GM20431 (cell line): ENCODE results near the gene HID1.
"Not testable (repeated sequence)": the region's sequence is repeated elsewhere in the genome, so short reads cannot be mapped to it uniquely, and the experiment has no call there.

Experiments used
- in situ Hi-C: fragments of 300-500 bp; cut with MseI, MboI; formaldehyde crosslinking; loops from one replicate; pipeline ENCODE4 v1.15.0; 2020; ENCODE audit warnings: low sequenced_read_pairs; ENCODE audit not compliant: unreplicated experiment

HID1 gene, protein sequence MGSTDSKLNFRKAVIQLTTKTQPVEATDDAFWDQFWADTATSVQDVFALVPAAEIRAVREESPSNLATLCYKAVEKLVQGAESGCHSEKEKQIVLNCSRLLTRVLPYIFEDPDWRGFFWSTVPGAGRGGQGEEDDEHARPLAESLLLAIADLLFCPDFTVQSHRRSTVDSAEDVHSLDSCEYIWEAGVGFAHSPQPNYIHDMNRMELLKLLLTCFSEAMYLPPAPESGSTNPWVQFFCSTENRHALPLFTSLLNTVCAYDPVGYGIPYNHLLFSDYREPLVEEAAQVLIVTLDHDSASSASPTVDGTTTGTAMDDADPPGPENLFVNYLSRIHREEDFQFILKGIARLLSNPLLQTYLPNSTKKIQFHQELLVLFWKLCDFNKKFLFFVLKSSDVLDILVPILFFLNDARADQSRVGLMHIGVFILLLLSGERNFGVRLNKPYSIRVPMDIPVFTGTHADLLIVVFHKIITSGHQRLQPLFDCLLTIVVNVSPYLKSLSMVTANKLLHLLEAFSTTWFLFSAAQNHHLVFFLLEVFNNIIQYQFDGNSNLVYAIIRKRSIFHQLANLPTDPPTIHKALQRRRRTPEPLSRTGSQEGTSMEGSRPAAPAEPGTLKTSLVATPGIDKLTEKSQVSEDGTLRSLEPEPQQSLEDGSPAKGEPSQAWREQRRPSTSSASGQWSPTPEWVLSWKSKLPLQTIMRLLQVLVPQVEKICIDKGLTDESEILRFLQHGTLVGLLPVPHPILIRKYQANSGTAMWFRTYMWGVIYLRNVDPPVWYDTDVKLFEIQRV

GRCh38 chr17:74972107-74972972 lies at the start of gene HID1:
Gene HID1 (minus strand): TSS chr17:74972759. CDS start chr17:74972656, 103 bp downstream.
- in situ Hi-C loops = no loop called here

DNA sequence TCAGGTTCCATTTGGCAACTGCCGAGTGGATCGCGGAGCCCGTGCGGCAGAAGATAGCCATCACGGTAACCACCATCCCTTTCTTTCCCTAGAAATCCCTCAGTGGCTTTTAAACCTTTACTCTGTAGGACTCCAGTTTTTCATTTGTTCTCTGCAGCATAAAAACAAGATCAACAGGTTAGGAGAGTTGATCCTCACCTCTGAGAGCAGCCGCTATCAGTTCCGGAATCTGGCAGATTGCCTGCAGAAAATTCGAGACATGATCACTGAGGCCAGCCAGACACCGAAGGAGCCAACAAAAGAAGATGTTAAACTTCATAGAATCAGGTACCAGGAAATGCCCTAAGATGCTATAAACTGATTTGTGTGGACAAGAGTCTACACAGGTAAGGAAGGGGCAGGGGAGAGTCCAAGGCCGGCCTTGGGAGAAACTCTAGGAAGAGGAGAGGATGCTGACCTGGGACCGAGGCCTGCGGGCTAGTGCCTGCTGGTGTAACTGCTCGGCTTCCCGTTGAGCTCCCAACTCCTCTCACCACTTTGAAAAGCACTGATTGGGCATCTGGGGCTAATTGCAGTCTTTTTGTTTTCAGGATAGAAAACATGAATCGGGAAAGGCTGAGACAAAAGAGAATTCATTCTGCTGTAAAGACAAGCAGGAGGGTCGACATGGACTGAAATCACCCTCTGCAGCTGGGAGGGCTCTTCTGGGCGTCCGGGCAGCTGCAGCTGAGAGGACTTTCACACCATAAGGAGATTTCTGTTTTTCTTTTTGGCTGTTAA lies 48.0 kb upstream of the HID1 start:
- in situ Hi-C loops = no loop called here

GRCh38 chr17:75019710-75020109 lies 47.2 kb upstream of the HID1 start:
- in situ Hi-C loops = no loop called here

DNA sequence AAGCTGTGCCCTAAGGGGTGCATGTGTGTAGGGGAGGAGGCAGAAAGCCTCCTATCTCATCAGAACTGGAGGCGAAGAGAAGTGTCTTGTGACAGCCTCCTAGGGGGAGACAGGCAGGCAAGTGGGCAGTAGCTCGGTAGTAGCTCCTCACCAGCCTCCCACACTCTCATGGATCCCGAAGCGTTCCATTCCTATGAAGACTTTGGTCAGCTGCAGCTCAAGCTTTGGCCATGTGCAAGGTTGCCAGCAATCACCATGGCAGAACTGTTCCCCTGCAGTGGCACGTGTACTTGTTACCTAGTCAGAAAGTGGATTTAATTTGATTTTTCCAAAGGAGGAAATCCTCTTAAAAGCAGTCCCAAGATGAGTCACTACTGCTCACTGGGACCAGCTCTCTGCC lies 46.6 kb upstream of the HID1 start:
- in situ Hi-C loops = no loop called here

GRCh38 chr17:75013092-75013559 lies 40.6 kb upstream of the HID1 start:
- in situ Hi-C loops = no loop called here

DNA sequence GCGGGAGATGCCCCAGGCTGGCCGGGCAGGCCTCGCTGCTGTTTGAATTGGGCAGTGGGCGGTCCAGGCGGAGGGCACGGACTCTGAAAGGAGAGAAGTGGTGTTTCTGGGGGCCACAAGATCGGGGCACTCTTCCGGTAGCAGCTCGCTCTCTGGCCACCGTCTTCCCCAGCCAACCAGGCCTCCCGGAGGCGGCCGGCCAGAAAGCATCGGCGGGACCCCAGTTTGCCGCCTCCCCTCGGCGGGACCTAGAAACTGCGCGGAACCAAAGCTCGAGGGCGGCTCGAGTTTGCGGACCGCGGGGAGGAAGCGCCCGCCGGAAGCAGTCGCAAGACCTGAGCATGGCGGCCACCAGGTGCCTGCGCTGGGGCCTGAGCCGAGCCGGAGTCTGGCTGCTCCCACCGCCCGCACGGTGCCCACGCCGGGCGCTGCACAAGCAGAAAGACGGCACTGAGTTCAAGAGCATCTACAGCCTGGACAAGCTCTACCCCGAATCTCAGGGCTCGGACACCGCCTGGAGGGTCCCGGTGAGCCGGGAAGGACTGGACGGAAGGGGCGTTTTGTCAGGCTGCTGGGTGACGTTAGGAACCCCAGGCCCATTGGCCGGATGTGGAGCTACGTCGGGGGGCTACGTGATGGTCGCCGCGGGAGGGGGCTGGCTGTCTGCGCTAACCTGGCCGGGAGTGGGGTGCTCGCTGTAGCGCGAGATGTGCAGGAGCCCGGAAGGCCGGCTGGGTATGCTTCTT lies 40.0 kb upstream of the HID1 start, which contains the start of gene MRPL58:
TSS of gene MRPL58 (plus strand) at position 325 of the 746 bp plus-strand sequence. CDS start at position 342, 17 bp downstream.
- in situ Hi-C loops = no loop called here

DNA sequence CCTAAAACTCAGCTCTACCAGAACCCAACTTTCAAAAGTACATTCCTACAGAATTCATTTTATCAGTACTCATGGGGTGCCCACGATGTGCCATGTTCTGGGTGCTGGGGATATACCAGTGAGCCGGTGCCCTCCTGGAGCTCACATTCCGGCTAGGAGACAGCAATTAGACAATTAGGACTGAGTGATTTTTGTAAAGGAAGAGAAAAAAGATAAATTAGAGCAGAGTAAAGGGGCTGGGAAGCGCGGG lies 39.5 kb upstream of the HID1 start:
- in situ Hi-C loops = no loop called here

DNA sequence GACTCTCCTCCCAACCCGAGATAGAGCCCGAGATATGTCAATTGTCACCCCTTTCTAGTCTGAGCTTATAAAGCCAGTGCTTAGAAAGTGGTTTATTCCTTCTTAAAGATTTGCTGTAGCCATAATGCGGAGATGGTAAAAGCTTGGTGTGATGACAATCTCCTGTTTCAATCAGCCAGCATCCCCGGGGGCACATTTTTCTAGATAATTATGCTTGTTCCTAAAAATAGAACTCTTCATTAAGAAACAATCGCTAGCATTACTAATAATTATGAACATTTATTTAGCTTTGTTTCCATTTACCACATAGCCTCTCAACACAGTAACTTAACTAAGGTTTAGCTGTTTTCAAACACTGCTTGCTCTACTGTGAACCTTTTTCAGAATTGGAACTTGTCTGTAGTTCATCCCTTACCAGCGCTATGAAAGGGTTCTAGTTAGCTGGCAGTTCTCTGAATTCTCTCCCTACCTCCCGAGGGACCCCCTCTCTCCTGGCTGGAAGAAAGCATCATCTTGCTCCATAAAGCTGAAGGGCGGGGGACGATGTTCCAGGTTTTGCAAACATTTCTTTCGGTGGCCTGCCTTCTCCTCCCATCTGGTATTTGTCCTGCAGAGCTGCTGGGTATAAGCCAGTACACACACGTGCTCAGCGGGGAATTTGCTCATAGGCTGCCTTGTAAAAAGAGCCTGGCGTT lies 39.0 kb upstream of the HID1 start:
- in situ Hi-C loops = no loop called here

DNA sequence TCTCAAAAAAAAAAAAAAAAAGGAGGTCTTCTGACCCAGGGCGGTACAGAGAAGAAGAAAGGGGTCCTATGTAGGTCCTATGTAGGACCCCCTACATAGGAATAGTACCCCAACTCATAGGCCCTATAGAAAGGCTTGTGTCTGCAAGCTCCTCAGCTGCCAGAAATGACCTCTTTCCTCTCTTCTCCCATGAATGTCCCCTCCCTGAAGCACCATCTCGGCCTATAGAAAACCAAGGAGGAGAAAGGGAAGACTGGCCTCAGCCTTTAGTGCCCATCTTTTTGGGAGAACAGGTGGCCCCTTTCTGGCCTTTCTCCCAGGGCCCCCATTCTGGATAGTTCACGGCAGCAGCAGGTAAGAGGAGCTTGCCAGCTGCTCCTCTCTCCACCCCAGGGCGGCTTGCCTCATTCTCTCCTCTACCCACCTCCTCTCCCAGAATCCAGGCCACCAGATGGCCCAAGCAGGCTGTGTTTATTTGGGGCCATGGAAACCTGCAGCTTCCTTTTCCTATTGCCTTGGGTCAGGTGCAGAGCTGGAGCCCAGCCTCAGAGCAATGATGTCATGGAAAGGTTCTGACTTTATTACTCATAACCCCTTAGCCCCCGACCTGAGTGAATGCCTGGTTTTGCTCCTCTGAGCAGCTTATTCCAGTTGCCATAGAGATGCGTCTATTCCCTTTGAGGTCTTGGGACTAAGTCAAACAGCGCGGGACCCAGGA lies 38.3 kb upstream of the HID1 start:
- in situ Hi-C loops = no loop called here

GRCh38 chr17:75009139-75009724 lies 36.7 kb upstream of the HID1 start:
- in situ Hi-C loops = no loop called here

GRCh38 chr17:75008373-75008772 lies 35.8 kb upstream of the HID1 start:
- in situ Hi-C loops = no loop called here

DNA sequence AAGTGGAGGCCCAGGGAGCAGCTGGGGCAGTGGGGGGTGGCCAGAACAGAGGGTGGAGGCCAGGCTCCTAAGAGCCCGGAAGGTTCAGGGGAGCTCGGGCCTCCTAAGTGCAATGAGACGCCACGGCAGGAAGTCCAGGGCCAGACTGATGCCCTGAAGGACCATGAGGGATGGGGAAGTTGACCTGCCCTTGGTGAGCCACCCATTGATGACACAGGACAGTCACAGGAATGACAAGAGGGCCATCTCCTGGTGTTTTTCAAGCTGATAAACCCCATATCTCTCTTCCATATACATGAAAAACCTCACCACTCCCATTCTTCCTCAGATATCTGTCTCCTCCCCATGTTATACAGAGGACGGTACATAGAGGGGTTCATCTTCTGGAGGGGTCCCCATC lies 34.1 kb upstream of the HID1 start:
- in situ Hi-C loops = no loop called here

- in situ Hi-C loops = not testable (repeated sequence)
Measured at GRCh38 chr17:75006084-75006483, 33.5 kb upstream of the HID1 start.

GRCh38 chr17:75005291-75005690 lies 32.7 kb upstream of the HID1 start:
- in situ Hi-C loops = no loop called here

DNA sequence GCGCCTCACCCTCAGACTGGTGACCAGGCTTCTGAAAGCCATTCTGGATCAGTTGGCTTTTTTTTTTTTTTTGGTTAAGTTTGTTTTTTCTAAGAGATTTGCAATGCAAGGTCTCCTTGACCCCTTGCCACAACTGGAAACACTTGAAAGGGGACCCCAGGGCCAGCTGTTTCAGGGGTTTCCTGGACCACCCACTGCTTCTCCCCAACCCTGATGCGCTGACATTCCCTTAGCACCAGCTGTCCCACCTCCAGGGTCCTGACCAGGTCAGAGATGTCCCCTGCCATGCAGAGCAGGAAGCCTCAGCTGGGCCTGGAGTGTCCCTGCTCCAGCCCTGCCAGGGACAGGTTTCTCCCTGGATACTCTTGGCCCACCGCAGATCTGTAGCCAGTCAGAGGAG lies 31.8 kb upstream of the HID1 start:
- in situ Hi-C loops = no loop called here

DNA sequence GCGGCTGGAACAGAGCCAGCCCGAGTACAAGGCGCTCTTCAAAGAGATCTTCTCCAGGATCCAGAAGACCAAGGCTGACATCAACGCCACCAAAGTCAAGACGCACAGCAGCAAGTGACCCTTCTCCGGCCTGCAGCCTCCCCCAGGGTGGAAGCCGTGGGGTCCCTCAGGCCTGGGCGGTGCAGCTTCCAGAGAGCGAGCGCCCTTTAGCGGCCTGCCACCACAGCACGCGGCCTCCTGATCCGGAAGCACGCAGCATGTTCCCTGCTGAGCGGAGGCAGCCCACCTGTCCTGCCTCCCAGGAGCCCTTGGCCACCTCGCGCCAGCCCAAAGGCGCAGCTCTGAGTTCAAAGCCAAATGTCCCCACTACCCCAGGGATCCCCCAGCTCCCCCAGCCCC lies 31.4 kb upstream of the HID1 start:
- in situ Hi-C loops = no loop called here

GRCh38 chr17:75003070-75003956 lies 30.8 kb upstream of the HID1 start:
- in situ Hi-C loops = no loop called here
